ENCODE data around the gene EIF2S1.

Gene EIF2S1

DNA sequence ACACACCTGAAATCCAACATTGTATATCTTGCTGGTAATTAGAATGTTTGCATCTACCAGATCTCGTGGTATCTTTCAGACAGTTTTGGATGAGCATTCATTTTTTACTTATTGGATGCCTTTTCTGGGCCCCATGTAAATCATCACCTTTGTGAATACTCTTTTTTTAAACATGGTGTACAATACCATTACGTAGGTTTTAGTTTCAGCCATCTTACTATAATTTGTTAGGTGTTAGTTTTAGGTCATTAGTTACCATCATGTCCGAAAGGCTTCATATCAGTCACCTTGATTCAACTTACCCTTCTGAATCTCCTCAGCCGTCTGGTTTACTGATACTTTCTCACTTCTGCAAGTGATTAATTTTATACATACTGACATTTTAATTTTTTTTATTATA, 5.3 kb downstream of the EIF2S1 start:
- Mint-ChIP-seq H3K4me3 (no peak overlapping the region), H3K9me3 (no peaks in the 10 kb centered on the region), H3K36me3 (ENCODE audit: low read depth) (peaks cover 50% of the 10 kb centered on the region), H3K4me1 (peaks cover 16% of the 10 kb centered on the region), H3K27ac (no peak overlapping the region), H3K27me3 (ENCODE audit: low read depth) (no peaks in the 10 kb centered on the region)
- TF ChIP-seq, protein P1, sequence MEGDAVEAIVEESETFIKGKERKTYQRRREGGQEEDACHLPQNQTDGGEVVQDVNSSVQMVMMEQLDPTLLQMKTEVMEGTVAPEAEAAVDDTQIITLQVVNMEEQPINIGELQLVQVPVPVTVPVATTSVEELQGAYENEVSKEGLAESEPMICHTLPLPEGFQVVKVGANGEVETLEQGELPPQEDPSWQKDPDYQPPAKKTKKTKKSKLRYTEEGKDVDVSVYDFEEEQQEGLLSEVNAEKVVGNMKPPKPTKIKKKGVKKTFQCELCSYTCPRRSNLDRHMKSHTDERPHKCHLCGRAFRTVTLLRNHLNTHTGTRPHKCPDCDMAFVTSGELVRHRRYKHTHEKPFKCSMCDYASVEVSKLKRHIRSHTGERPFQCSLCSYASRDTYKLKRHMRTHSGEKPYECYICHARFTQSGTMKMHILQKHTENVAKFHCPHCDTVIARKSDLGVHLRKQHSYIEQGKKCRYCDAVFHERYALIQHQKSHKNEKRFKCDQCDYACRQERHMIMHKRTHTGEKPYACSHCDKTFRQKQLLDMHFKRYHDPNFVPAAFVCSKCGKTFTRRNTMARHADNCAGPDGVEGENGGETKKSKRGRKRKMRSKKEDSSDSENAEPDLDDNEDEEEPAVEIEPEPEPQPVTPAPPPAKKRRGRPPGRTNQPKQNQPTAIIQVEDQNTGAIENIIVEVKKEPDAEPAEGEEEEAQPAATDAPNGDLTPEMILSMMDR (IDR thresholded peaks at IDR 0.05; ENCODE audit: unreplicated experiment in 3 of 3), result no peak

DNA sequence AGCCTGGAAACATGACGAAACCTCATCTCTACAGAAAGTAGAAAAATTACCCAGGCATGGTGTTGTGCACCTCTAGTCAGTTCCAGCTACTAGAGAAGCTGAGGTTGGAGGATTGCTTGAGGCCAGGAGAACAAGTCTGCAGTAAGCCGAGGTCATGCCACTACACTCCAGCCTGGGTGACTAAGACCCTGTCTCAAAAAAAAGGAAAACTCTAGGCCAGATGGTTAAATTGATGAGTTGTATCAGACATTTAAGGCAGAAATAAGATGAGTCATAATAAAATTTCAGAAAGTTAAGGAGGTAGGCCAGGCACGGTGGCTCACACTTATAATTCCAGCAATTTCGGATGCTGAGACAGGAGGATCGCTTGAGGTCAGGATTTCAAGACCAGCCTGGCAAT, 10.7 kb downstream of the EIF2S1 start:
- Mint-ChIP-seq H3K27ac (no peak overlapping the region), H3K4me3 (no peak overlapping the region), H3K36me3 (ENCODE audit: low read depth) (peaks cover 57% of the 10 kb centered on the region), H3K9me3 (no peaks in the 10 kb centered on the region), H3K4me1 (no peaks in the 10 kb centered on the region), H3K27me3 (ENCODE audit: low read depth) (no peaks in the 10 kb centered on the region)
- TF ChIP-seq, protein P1 (IDR thresholded peaks at IDR 0.05; ENCODE audit: unreplicated experiment in 3 of 3), result no peak

DNA sequence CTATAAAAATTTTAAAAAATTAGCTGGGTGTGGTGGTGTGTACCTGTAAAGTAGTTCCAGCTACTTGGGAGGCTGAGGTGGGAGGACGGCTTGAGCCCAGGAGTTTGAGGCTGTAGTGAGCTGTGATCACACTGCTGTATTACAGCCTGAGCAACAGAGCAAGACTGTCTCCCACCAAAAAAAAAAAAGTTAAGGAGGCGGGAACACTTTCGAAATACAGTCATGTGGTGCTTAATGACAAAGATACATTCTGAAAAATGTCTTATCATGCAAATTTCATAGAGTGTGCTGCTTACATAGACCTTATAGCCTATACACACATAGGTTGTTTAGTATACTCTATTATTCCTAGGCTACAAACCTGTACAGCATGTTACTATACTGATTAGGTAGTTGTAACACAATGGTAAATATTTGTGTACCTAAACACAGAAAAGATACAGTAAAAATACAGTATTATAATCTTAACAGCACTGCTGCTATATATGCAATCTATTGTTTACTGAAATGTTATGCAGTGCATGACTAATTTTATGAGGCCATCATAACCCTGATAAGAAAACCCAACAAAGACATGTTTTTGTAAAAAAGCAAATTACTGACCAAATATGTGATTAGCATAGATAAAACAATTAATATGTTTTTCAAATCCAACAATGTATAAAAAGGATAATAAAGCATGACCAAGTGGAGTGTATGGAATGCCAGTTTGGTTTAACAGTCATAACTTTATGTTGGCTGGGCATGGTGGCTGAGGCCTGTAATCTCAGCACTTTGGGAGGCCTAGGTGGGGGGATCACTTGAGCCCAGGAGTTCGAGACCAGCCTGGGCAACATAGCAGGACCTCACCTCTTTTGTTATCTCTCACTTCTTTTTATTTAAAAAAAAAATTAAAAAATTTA, 11.4 kb downstream of the EIF2S1 start:
- H3K27ac Mint-ChIP-seq, result no peak overlapping the region
- TF ChIP-seq, protein P1 (IDR thresholded peaks at IDR 0.05; ENCODE audit: unreplicated experiment in 3 of 3), result no peak
- H3K27me3 Mint-ChIP-seq (ENCODE audit: low read depth), result no peaks in the 10 kb centered on the region
- H3K4me1 Mint-ChIP-seq, result no peaks in the 10 kb centered on the region
- H3K9me3 Mint-ChIP-seq, result no peaks in the 10 kb centered on the region
- no peak overlapping the region for H3K4me3 Mint-ChIP-seq
- H3K36me3 Mint-ChIP-seq (ENCODE audit: low read depth), result peaks cover 59% of the 10 kb centered on the region

DNA sequence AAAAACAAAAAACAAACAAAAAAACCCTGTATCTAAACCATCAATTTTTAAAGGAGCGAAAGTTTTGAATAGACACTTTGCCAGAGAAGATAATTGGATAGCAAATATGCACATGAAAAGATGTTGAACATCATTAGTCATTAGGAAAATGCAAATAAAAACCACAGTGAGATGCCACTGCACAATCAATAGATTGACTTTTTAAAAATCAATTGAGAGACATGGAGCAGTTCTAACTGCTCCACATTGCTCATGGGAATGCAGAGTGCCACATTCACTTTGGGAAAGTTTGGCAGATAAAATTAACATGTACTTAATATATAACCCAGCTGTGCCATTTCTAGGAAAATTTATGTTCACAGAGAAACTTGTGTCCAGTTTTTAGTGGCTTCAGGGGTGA, 12.7 kb downstream of the EIF2S1 start:
- H3K36me3 Mint-ChIP-seq (ENCODE audit: low read depth), result peaks cover 62% of the 10 kb centered on the region
- TF ChIP-seq, protein P1 (IDR thresholded peaks at IDR 0.05; ENCODE audit: unreplicated experiment in 3 of 3), result no peak
- H3K9me3 Mint-ChIP-seq, result no peaks in the 10 kb centered on the region
- H3K4me1 Mint-ChIP-seq, result no peaks in the 10 kb centered on the region
- no peak overlapping the region for H3K4me3 Mint-ChIP-seq
- H3K27ac Mint-ChIP-seq, result no peak overlapping the region
- no peaks in the 10 kb centered on the region for H3K27me3 Mint-ChIP-seq (ENCODE audit: low read depth)

DNA sequence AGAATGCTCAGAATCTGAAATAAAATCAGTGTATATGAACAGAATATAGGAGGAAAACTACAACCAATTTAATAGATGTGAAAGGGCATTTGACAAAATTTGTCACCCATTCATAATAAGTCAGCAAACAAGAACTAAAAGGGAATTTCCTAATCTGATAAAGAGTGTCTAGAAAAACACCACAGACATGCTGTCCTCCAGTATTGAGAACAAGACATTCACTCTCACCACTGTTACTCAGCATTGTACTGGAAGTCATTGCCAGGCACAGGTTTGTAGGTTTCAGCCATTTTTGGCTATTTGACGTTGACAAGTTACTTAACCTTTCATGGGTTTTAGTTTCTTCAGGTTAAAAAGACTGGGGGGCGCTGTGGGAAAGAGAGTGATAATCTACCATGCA, 13.2 kb downstream of the EIF2S1 start:
- peaks cover 58% of the 10 kb centered on the region for H3K36me3 Mint-ChIP-seq (ENCODE audit: low read depth)
- TF ChIP-seq, protein P1 (IDR thresholded peaks at IDR 0.05; ENCODE audit: unreplicated experiment in 3 of 3), result no peak
- no peaks in the 10 kb centered on the region for H3K27me3 Mint-ChIP-seq (ENCODE audit: low read depth)
- no peaks in the 10 kb centered on the region for H3K9me3 Mint-ChIP-seq
- H3K27ac Mint-ChIP-seq, result no peak overlapping the region
- no peak overlapping the region for H3K4me3 Mint-ChIP-seq
- no peaks in the 10 kb centered on the region for H3K4me1 Mint-ChIP-seq

DNA sequence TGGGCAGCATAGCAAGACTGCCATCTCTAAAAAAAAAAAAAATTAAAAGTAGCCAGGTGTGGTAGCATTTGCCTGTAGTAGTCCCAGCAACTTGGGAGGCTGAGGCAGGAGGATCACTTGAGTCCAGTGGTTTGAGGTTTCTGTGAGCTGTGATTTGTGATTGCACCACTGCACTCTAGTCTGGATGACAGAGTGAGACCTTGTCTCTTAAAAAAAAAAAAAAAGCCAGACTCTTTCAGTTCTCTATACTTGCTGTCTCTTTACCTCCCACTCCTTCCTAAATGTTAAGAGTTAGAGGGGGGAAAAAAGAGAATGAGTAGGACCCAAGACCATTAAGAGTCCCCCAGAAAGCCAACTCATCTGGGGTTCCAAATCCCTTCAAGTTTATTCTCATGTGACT, 17.8 kb downstream of the EIF2S1 start:
- Mint-ChIP-seq H3K36me3 (ENCODE audit: low read depth) (peaks cover 74% of the 10 kb centered on the region), H3K9me3 (no peaks in the 10 kb centered on the region), H3K27me3 (ENCODE audit: low read depth) (no peaks in the 10 kb centered on the region), H3K4me1 (no peaks in the 10 kb centered on the region), H3K4me3 (no peak overlapping the region), H3K27ac (no peak overlapping the region)
- TF ChIP-seq, protein P1 (IDR thresholded peaks at IDR 0.05; ENCODE audit: unreplicated experiment in 3 of 3), result no peak

All from nephron (organoid).